Nucleus accumbens (tissue), 56 donors: ENCODE results near the gene TMEM138.
A peak's percentile ranks its signal among the peaks of the same experiment; 100 is the strongest.

Experiments used
- DNase-seq, 56 donors: peaks; one replicate each; lab custom pipeline; 2025; lab: John Stamatoyannopoulos, UW

Gene TMEM138

DNA sequence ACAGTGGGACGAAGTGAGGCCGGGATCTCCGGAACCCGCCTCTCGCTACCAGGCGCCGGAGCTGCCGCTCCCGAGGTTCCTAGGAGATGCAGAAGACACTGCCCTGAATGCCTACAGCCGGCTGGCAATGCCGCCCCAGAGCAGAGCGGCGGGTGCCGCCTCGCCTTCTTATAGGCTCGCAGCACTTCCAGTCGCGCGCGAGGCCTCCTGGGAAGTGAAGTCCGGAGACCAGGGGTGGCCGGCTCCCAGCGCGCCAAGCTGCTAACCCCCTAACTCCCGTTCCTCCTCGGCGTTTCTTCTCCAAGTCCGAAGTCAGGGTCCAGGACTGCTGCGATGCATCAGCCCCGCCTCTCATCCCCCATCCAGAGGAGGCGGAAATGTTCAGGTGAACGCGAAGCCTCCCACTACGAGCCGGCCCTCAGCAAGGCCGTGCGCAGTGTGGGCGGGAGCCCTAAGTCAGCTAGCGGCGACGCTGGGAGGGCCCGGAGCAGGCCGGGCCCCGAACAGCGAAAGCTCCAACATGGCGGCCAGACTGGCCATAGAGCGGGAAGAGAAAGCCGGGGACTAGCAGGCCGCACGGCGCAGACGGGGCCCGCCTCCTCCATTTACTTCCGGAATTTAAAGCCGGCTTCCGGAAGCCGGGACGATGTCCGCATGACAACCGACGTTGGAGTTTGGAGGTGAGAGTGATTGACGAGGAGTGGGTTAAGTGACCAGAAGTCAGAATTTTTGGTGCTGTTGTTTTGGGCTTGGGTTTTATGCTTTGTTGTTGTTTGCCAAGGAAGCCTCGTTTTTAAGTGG, at the start of gene TMEM138, which contains the start of gene CYB561A3:
TMEM138 (plus strand) TSS at position 634 of the 801 bp plus-strand sequence. CDS start 2,017 bp downstream, outside the sequence.
CYB561A3 (minus strand) TSS at position 142 of the 801 bp plus-strand sequence. CDS start 5,169 bp downstream, outside the sequence.
- DNase-seq, result peak; percentile 54 to 97 (median 92)

DNA sequence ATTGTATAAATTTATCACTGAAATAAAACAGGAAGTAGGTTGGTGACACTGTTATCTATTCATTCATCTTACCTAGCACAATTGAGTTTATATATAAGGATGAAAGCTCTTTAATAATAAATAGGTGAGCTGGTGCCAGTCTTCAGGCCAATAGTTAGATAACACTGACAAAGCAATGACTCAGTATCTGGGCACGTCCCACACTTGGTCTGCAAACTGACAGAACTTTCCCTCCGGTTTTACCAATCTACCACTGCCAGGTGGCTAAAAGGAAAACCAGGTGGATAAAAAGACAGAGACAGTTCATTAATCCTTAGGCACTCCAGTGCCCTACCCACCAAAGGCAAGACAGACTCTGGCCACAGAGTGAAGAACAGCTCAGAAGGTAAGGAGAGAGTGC, 46.9 kb upstream of the TMEM138 start:
- no peak for DNase-seq

DNA sequence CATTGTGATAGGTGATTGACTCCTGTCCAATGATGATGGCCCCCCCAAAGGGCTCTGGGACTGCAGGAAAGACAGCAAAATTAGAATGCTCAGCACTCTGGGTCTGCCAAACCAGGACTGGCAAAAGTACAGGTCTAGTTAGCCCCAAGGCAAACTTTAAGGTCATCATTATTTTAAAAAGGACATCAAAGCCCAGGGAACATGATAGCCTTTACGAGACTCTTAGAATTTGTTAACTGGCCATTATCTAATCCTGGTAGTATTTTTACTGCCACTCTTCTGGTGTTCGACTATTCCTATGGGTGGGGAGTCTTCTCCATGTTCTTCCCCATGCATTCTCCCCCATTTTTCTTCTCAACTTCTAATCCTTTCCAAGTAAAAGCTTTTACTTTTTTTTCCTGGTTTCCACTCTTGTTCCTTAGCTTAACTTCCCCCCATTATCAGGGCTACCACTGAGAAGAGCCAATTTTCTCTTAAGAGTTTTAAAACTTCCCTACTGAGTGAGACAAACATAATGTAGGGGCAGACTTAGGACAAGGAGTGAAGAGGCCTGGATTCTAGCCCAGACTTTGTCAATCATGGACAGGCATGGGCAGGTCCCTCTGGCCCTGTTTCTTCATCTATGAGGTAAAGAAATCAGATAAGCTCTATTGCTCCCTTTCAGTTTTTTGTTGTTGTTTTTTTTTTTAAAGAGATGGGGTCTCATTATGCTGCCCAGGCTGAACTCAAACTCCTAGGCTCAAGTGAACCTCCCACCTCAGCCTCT, 36.3 kb upstream of the TMEM138 start:
- peak in 1 of 56 donors; percentile 10 for DNase-seq

DNA sequence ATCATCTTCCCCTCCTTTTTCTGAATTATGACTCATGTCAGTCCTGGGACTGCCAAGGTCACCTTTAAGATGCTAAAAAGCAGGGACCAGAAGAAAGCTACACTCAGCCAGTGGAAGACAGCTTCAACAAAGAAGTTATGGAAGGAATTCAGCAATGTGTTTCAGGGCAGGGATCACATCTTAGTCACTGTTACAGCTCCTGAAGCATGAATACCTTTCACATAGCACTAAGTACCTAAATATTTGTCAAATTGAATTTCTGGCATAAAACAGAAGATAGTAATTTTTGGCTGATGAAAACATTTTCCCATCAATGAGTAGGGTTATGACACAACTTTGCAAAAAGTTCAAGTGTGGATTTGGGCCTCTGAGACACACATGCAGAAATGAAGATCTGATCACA, 34.5 kb upstream of the TMEM138 start:
- no peak for DNase-seq

DNA sequence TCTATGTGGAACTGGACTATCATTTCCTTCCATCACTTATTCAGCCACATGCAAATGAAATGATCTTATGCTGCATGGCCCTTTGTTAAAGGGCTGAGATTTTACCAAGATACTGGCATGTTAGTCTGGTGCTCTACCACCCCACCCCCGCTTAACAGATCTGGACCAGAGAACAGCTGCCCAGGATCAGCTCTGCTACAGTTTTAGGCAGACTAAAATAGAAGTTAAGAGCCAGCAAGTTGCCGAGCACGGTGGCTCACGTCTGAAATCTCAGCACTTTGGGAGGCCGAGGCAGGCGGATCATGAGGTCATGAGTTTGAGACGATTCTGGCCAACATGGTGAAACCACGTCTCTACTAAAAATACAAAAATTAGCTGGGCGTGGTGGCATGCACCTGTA, 33.8 kb upstream of the TMEM138 start:
- no peak for DNase-seq

DNA sequence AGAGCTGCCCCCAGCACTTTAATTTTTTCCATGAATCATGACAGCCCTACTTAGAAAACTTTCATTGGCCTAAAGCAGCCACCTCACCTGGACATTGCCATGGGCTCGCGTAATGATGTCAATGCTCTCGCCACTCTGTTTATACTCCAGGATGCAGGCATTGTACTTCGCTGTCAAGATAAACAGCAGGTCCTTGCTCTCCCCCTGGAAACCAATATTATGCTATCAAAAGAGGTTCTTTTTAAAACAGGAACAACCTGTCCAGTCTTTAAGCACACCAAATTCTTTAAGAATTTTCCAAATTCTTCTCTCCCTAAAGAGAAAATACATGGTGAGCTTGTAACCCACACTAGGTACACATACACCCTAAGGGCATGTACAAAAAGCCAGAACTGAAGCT, 32.3 kb upstream of the TMEM138 start:
- no peak for DNase-seq

DNA sequence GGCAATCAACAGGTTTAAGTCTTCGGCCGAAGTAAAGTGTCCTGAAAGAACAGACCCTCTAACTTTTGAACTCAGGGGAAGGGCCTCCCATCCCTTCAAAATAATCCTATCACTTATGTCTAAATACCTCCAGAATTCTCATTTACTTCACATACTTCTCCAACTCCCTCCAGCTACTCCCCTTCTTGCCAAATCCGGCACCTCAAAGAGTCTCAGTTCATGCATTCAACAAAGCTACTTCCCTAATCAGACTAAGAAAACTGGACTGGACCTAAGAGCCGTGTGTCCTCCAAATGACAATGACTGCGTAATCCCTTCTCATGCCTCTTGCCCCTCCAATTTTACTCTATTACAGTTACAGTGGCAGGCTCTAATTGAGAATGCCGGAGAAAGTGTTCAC, 30.5 kb upstream of the TMEM138 start:
- DNase-seq, result no peak

DNA sequence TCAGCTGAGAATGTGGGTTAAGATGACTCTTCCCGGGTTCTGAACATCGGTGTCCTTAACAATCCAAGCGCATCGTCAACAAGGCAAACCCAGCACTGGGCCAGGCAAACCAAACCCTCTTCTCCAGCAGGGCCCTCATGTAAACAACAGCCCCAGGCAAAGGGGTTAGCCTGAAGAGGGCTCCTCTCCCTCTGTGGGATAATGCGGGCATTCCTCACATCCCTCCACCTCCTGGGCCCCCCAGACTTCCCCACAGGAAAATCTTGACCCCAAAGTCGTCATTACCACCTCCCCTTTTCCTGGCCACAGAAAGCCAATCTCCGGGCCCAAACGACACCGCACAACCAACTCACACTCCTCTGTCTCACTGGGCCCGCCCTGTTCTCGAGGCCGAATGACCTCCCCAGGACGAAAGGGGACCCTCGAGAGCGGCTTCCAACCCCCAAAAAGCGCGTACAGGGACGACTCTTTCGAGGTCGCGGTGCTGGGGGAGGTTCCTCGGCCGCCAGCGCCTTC, 29.8 kb upstream of the TMEM138 start:
- DNase-seq, result peak in 1 of 56 donors; percentile 26

DNA sequence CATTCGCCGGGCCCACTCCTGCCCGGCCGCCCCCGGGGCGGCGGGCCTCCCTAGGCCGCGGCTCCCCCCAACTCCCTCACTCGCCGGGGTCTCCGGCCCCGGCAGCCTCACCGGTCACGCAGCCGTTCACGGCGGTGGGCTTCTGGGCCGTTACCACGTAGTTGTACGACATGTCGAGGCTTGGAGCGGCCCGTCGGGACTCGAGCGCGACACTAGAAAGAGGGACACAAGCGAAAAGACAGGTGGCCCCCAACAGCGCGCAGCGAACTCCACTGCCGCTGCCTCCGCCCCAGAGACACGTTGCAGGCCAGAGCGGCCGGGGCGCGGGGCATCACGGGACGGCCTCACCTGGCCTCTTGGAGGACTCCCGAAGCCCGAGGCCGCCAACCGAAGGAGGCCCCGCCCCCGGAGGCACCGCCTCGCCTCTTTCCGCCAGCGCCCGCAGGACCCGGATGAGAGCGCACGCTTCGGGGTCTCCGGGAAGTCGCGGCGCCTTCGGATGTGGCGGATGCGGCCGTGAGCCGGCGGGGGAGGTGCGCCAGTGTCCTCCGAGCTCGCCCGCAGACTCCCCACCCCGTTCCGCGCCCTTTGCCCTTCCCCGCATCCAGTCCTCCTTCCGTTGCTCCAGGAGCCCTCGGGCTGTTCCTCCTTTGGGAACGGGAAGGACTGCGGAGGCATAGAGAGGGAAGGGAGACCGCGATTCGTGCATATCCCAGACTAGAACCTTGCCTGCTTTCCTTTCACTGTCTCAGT, 29.2 kb upstream of the TMEM138 start, which contains the start of the genes DDB1 and TKFC:
DDB1 (minus strand) TSS at position 309 of the 753 bp plus-strand sequence; CDS start at position 172, 137 bp downstream.
TKFC (plus strand) TSS at position 432 of the 753 bp plus-strand sequence. CDS start 1,501 bp downstream, outside the sequence.
- peak in 55 of 56 donors; percentile 61 to 98 (median 90) for DNase-seq

DNA sequence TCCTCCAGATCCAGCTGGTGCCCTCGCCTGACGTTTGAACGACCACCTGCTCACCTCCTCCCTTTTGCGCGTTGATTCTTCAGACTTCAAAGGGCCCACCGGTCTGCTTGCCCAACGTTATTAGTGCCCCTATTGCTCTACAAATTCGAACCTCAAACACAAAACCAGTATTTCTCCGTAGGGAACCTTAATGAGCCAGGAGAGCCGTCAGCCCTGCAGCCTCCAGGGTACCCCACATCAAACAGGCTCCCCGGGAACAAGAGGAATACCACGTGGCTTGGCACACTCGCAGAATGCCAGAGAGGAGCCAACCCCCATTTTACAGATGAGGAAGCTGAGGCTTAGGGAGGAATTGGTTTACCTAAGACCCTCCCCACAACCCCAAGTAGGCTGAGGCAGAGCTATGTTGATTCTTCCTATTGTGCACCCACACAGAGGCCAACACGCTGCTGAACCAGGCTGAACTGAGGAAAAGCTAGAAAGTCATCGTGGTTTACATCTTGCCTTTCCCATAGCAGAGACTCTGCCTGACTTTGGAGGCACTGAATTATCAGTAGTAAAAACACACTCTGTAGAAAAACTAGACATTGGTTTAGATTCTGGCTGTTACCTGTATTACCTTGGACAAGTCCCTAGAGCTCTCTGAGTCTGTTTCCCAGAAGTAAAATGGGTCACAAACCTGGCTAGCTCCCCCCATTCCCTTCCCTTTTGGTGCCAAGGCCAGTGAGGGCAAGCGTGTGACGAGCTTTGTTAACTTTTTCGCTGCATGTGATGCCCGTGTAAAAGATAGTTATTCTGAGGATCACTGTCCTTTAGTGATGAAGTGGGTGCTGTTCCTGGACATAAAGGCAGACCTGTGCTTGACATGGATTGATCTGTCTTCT, 28.4 kb upstream of the TMEM138 start:
- DNase-seq, result peak in 2 of 56 donors; percentile 36 to 41

DNA sequence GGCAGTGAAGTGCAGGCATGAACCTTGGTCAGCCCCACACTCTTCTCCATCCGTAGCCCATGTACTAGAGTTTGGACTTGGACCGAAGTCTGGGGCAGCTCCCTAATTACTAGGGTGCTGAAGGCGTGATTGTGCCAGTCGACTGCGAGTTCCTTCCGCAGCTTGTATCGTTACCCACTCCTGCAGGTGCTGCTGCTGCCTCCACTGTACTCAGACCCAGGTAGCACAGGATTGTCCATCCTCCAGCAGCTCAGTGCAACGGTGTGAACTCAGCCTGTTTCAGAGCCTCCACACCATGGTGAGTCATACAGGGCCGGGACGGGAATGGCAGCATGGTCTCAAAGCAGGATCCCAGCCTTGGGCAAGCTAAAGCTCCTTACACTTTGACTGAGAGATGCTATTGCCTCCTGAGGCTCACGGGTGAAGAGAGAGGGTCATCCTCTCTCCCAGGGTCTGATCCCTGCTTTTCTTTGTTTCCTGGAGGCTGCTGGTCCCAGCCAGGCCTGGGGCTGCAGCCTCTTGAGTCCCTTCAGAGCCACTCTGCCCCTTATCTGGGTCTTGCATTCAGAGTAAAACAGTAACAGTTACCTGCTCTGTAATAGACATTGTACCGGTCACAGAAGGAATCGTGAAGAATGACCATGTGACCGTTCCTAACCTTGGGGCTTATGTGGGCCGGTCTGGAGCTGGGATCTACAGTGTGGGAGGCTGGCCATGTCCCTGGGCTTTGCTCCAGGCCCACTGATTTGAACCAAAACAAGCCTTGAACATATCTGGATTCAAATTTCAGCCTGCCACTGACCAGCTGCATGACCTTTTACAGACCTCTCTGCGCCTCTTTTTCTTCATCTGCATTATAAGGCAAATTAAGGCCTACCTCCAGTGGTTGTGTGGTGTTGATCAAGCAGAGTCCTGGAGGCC, 27.5 kb upstream of the TMEM138 start:
- DNase-seq, result no peak

DNA sequence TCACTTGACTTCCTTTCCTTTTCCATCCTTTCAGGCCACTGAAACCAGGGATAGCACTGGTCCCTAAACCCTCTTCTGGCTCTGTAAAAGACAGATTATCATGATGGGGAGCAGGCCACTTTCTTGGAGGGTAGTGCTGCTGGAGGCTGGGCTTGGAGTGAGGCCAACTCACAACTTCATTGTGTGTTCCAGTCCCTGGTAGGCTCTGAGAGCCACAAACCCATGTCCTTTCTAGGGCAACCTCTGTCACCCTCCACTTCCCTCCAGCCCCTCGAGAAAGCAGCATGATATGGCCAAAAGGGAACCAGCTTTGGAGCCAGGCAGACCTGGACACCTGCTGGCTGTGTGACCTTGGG, 26.8 kb upstream of the TMEM138 start:
- no peak for DNase-seq

DNA sequence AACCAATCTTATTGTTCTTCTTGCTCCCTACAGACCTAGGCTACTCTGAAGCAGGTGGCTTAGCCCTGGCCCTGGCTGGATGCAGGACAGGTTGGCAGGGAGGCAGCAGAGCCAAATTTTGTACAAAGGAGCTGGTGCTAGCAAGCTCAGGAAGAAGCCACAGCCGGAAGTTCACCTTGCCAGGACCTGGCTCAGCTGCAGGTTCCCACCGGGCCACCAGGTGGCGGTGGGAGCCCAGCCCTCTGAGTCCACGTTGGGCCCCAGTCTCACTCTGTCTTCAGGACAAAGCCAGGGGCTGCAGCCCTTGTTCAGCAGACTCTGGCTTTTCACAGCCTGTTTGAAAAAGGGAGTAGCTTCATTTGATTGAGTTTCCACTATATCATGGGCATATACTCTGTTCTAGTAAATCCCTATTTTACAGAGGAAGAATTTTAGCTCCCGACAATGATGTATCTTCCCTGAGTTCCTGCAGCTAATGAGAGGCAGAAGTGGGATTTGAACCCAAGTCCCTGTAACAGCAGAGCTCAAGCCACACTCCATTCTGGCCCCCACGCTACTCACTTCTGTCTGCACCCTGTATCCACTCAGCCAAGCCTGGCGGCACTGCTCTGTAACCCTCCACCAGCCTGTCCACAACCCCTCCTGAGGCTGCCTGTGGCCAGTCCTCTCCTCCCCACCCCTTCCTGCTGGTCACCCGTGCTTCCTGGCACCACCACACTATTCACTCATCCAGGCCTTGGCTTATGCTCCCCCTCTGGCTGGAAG, 25.8 kb upstream of the TMEM138 start:
- DNase-seq, result peak in 44 of 56 donors; percentile 3 to 70 (median 28)

DNA sequence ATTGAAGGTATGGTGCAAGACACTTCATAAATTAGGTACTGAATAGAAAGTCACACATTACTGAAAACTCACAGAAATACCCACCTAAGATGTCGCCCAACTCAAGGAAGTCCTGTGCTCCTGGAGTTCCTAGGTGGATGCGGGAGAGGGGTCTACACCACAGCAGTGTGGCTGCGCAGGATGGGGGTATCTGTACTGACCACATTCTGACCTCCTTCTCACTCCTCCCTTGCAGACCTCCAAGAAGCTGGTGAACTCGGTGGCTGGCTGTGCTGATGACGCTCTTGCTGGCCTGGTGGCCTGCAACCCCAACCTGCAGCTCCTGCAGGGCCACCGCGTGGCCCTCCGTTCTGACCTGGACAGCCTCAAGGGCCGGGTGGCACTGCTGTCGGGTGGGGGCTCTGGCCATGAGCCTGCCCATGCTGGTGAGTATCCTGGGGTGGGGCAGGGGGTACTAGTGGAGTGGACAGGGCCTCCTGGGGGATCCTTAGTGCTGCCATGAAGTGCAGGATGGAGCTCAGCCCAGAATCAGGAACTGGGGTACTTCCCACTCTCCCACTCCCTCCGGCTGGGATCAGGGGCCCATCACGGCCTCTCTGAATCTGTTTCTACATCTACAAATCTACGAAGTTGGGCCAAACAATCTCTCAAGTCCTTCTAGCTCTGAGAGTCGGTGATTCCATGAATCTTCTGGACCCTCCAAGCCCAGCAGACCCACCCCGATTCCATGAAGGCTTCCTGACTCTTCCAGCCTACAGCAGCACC, 24.3 kb upstream of the TMEM138 start:
- no peak for DNase-seq

DNA sequence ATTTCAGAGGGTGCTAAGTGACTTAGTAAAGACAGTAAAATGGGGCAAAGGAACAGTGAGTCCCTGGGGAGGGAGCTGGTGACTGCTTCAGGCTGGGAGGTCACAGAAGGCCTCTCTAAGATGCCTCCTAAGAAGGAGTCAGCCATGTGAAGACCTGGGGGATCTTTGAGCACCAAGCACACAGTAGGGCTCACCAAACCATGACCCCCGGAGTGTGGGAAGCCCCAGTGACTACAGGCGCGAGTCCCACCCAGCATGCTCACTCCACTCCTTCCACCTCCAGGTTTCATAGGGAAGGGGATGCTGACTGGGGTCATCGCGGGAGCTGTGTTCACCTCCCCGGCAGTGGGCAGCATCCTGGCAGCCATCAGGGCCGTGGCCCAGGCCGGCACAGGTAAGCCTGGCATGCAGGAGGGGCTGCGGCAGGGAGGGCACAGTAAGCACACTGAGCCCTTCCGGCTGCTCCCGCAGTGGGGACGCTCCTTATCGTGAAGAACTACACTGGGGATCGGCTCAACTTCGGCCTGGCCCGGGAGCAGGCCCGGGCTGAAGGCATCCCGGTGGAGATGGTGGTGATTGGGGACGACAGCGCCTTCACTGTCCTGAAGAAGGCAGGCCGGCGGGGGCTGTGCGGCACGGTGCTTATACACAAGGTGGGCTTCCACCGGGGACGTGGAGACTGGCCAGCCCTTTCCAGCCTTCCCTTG, 23.2 kb upstream of the TMEM138 start:
- no peak for DNase-seq

DNA sequence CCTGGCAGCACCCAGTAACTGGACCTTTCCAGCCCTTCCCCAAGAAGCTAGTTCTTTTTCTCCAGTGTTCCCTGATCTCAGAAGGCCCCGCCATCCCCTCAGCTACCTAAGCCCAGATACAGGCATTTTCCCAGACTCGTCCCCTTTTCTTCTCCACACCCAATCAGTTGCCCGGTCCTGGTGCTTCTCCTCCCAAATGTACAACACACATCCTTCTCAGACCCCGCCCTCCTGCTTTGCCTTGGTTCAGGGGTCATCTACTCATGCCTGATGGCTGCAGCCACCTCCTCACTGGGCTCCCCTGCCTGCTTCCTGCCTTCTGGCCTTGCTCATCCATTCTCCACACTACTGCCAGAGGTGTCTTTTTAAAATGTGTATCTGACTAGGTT, 22.7 kb upstream of the TMEM138 start:
- no peak for DNase-seq
